Measurements from ENCODE around the gene GLP2R.

Gene GLP2R

GRCh38 chr17:9862220-9862619, 36.5 kb downstream of the GLP2R start:
- no peak for TF ChIP-seq CTCF (conservative IDR thresholded peaks at IDR 0.05; ENCODE audit: control insufficient read depth, insufficient read depth, low read depth, low read length)
- no peak overlapping the region for H3K4me3 ChIP-seq (ENCODE audit: control insufficient read depth, low read depth, low read length)
- DNase-seq (ENCODE audit: low read depth): no peak

GRCh38 chr17:9862949-9863348, 37.2 kb downstream of the GLP2R start:
- no peak for TF ChIP-seq CTCF (conservative IDR thresholded peaks at IDR 0.05; ENCODE audit: control insufficient read depth, insufficient read depth, low read depth, low read length)
- no peak for DNase-seq (ENCODE audit: low read depth)
- H3K4me3 ChIP-seq (ENCODE audit: control insufficient read depth, low read depth, low read length): no peak overlapping the region

GRCh38 chr17:9865586-9865985, 39.9 kb downstream of the GLP2R start:
- no peak overlapping the region for H3K4me3 ChIP-seq (ENCODE audit: control insufficient read depth, low read depth, low read length)
- no peak for TF ChIP-seq CTCF (conservative IDR thresholded peaks at IDR 0.05; ENCODE audit: control insufficient read depth, insufficient read depth, low read depth, low read length)
- peak; percentile 21 for DNase-seq (ENCODE audit: low read depth)

GRCh38 chr17:9868552-9868951, 42.8 kb downstream of the GLP2R start:
- no peak for DNase-seq (ENCODE audit: low read depth)
- no peak for TF ChIP-seq CTCF (conservative IDR thresholded peaks at IDR 0.05; ENCODE audit: control insufficient read depth, insufficient read depth, low read depth, low read length)
- H3K4me3 ChIP-seq (ENCODE audit: control insufficient read depth, low read depth, low read length): no peak overlapping the region

- no peak for DNase-seq (ENCODE audit: low read depth)
- TF ChIP-seq CTCF (conservative IDR thresholded peaks at IDR 0.05; ENCODE audit: control insufficient read depth, insufficient read depth, low read depth, low read length): no peak
- no peak overlapping the region for H3K4me3 ChIP-seq (ENCODE audit: control insufficient read depth, low read depth, low read length)
These were observed 47.1 kb downstream of the GLP2R start for GRCh38 chr17:9872852-9873251.

GRCh38 chr17:9874722-9875121, 49.0 kb downstream of the GLP2R start:
- no peak for DNase-seq (ENCODE audit: low read depth)
- no peak overlapping the region for H3K4me3 ChIP-seq (ENCODE audit: control insufficient read depth, low read depth, low read length)
- TF ChIP-seq CTCF (conservative IDR thresholded peaks at IDR 0.05; ENCODE audit: control insufficient read depth, insufficient read depth, low read depth, low read length): no peak

- no peak overlapping the region for H3K4me3 ChIP-seq (ENCODE audit: control insufficient read depth, low read depth, low read length)
- DNase-seq (ENCODE audit: low read depth): peak; percentile 86
- TF ChIP-seq CTCF (conservative IDR thresholded peaks at IDR 0.05; ENCODE audit: control insufficient read depth, insufficient read depth, low read depth, low read length): no peak
These were observed 49.7 kb downstream of the GLP2R start for GRCh38 chr17:9875441-9875840.
